Measurements from ENCODE around the gene STRA6.

DNA sequence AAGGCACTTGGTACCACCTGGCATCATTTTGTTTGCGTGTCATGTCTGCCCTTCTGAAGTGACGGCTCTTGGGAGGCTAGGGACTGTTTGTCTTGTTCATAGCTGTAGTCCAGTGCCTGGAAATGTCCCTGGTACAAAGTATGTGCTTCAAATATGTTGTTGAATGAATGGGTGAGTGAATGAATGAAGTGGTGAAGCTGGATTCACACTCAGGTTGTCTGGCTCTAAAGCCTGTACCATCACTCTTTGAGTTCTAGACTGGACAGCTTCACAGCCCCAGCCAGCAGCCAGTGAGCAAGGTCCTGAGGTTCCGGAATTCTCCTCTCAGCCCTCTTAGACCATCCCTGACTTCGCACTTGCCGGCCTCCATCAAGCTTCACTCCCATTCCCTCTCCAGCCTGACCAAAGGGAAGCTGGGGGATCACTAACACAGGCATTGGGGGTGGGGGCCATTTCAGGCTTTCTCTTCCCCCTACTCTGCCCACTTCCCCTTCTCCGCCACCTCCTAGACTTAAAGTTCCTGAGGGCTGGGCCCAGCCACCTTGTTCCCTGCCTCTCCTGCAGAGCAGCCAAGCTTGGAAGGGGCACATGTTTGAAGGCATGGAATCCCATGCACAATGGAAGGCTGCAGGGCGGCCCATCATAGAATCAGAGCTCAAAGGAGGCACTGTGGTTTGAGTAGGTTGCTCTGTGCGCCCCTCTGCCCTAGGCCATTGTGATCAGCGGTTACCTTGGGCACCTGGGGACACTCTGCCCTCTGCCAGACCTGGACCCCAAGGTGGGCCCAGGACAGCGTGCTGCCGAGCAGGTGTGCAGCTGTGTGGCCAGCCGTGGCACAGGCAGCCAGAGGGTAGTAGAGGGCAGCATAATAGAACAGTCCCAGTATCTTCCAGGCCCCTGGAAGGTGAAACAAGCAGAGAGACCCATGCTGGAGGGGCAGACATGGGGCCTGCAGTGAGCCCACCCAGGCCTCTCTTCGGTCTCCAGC lies 7.7 kb downstream of the STRA6 start:
- no peak for TF ChIP-seq POLR2A (IDR thresholded peaks at IDR 0.05)
- TF ChIP-seq, protein P1, sequence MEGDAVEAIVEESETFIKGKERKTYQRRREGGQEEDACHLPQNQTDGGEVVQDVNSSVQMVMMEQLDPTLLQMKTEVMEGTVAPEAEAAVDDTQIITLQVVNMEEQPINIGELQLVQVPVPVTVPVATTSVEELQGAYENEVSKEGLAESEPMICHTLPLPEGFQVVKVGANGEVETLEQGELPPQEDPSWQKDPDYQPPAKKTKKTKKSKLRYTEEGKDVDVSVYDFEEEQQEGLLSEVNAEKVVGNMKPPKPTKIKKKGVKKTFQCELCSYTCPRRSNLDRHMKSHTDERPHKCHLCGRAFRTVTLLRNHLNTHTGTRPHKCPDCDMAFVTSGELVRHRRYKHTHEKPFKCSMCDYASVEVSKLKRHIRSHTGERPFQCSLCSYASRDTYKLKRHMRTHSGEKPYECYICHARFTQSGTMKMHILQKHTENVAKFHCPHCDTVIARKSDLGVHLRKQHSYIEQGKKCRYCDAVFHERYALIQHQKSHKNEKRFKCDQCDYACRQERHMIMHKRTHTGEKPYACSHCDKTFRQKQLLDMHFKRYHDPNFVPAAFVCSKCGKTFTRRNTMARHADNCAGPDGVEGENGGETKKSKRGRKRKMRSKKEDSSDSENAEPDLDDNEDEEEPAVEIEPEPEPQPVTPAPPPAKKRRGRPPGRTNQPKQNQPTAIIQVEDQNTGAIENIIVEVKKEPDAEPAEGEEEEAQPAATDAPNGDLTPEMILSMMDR (IDR thresholded peaks at IDR 0.05): no peak

All from thyroid gland (tissue), 4 donors.